CD1c-positive myeloid dendritic cell (primary cell): ENCODE data around the gene PRC1.

Source experiments
- DNase-seq: peaks from one replicate; pipeline ENCODE4 v3.0.0-alpha.2; 2016; ENCODE audit errors: extremely low spot score

Gene PRC1

GRCh38 chr15:90990446-90990845 is 3.9 kb downstream of the PRC1 start:
- no peak for DNase-seq

GRCh38 chr15:90989040-90989768 is 5.1 kb downstream of the PRC1 start:
- DNase-seq, result peak; percentile 45

- DNase-seq, result no peak
These were observed 6.0 kb downstream of the PRC1 start for GRCh38 chr15:90988296-90988695.

- no peak for DNase-seq
These were observed 6.7 kb downstream of the PRC1 start for GRCh38 chr15:90987561-90988141.

- no peak for DNase-seq
These were observed 7.4 kb downstream of the PRC1 start for GRCh38 chr15:90986790-90987507.

- DNase-seq, result peak; percentile 61
These were observed 12.2 kb downstream of the PRC1 start for GRCh38 chr15:90982135-90982534.

- DNase-seq, result peak; percentile 28
These were observed 12.7 kb downstream of the PRC1 start for GRCh38 chr15:90981681-90982080.

GRCh38 chr15:90979582-90979981 is 14.8 kb downstream of the PRC1 start:
- no peak for DNase-seq

- no peak for DNase-seq
These were observed 20.1 kb downstream of the PRC1 start for GRCh38 chr15:90974216-90974615.

- no peak for DNase-seq
These were observed 22.2 kb downstream of the PRC1 start for GRCh38 chr15:90972133-90972532.

- no peak for DNase-seq
These were observed 24.1 kb downstream of the PRC1 start for GRCh38 chr15:90970274-90970673.

GRCh38 chr15:90968434-90968833 is 25.9 kb downstream of the PRC1 start:
- DNase-seq, result no peak

GRCh38 chr15:90967206-90967605 is 27.1 kb downstream of the PRC1 start:
- DNase-seq, result no peak

GRCh38 chr15:90966262-90966661 is 28.1 kb downstream of the PRC1 start:
- DNase-seq, result no peak

GRCh38 chr15:90962021-90962420 is 32.3 kb downstream of the PRC1 start:
- DNase-seq, result no peak

- DNase-seq, result no peak
These were observed 33.8 kb downstream of the PRC1 start for GRCh38 chr15:90960298-90961091.

GRCh38 chr15:90959894-90960293 is 34.4 kb downstream of the PRC1 start:
- DNase-seq, result no peak

GRCh38 chr15:90959028-90959595 is 35.2 kb downstream of the PRC1 start:
- no peak for DNase-seq

- DNase-seq, result no peak
These were observed 36.5 kb downstream of the PRC1 start for GRCh38 chr15:90957791-90958190.

GRCh38 chr15:90957031-90957790 is 37.1 kb downstream of the PRC1 start:
- no peak for DNase-seq
